GM21576 (cell line): ENCODE measurements around the gene NFIA.

ENCODE experiments used
- ATAC-seq: cut with Tn5 transposase; IDR thresholded peaks from one replicate; pipeline ENCODE4 v1.9.1; 2021; ENCODE audit warnings: mild to moderate bottlenecking, moderate library complexity; ENCODE audit not compliant: unreplicated experiment

Gene NFIA

GRCh38 chr1:61501971-61502916 is 419.9 kb downstream of the NFIA start:
- no peak for ATAC-seq

- ATAC-seq: no peak
These were observed 421.9 kb downstream of the NFIA start for GRCh38 chr1:61504305-61504704.

- ATAC-seq: no peak
These were observed 422.6 kb downstream of the NFIA start for GRCh38 chr1:61504852-61505390.

GRCh38 chr1:61506236-61506635 is 423.9 kb downstream of the NFIA start:
- no peak for ATAC-seq

GRCh38 chr1:61506944-61507500 is 424.7 kb downstream of the NFIA start:
- ATAC-seq: no peak
